SU-DHL-6 (cell line): ENCODE results near the gene MEF2A.

Experiments
- CTCF ChIP-seq: fragments of 200-600 bp; sonication (generic); IDR thresholded peaks from one replicate; pipeline ENCODE4 v1.5.1; 2017; ENCODE audit warnings: antibody characterized with exemption, mild to moderate bottlenecking, low read length, moderate library complexity; ENCODE audit not compliant: insufficient read depth, poor library complexity, severe bottlenecking
- EZH2phosphoT487 ChIP-seq: fragments of 200-600 bp; sonication (generic), shearing (Covaris generic); conservative IDR thresholded peaks from 2 replicates; pipeline ENCODE4 v1.6.1; 2018; ENCODE audit warnings: mild to moderate bottlenecking, antibody characterized with exemption, low read length, moderate library complexity, mixed read lengths

DNA sequence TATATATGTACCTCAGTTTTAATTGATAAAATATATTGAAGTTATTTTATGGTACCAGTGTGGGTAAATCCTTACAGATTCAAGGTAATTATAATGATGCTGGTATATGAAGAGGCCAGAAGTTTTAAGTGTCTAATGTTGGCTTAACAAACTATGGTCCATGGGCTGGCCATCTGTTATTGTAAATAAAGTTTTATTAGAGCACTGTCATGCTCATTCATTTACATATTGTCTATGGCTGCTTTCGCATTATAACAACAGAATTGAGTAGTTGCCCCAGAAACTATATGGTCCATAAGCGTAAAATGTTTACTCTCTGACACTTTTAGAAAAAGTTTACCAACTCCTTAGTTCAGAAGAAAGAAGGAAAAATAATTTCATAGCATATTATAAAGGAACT is 67.9 kb downstream of the MEF2A start:
- TF ChIP-seq CTCF (no peak), EZH2phosphoT487 (no peak)
